ENCODE results near the gene ENKUR.
"Not testable (repeated sequence)": the region's sequence is repeated elsewhere in the genome, so short reads cannot be mapped to it uniquely, and the experiment has no call there.

Gene ENKUR

GRCh38 chr10:25018703-25019102, 2.7 kb upstream of the ENKUR start:
- no peak for DNase-seq

GRCh38 chr10:25017661-25018060, 1.7 kb upstream of the ENKUR start:
- DNase-seq = no peak

GRCh38 chr10:25017154-25017590, 1.2 kb upstream of the ENKUR start:
- no peak for DNase-seq

- DNase-seq = peak; percentile 99
Measured at GRCh38 chr10:25016376-25017153, 607 bp upstream of the ENKUR start, which contains the start of gene THNSL1. TSS of gene THNSL1 (plus strand) at chr10:25016612. CDS start at chr10:25023224, 6,612 bp downstream.

GRCh38 chr10:25014579-25014978, 1.4 kb downstream of the ENKUR start:
- DNase-seq = no peak

GRCh38 chr10:25011591-25011990, 4.4 kb downstream of the ENKUR start:
- not testable (repeated sequence) for DNase-seq

GRCh38 chr10:24998044-24998443, 17.9 kb downstream of the ENKUR start:
- DNase-seq = no peak

GRCh38 chr10:24995072-24995471, 20.9 kb downstream of the ENKUR start:
- DNase-seq = no peak

GRCh38 chr10:24993237-24993958, 22.6 kb downstream of the ENKUR start:
- no peak for DNase-seq

- DNase-seq = no peak
Measured at GRCh38 chr10:24992512-24993133, 23.3 kb downstream of the ENKUR start.

GRCh38 chr10:24991298-24991697, 24.7 kb downstream of the ENKUR start:
- no peak for DNase-seq

GRCh38 chr10:24989867-24990266, 26.1 kb downstream of the ENKUR start:
- peak; percentile 16 for DNase-seq

GRCh38 chr10:24988831-24989640, 26.9 kb downstream of the ENKUR start:
- peak; percentile 51 for DNase-seq

GRCh38 chr10:24984906-24985305, 31.1 kb downstream of the ENKUR start:
- DNase-seq = no peak

- DNase-seq = no peak
Measured at GRCh38 chr10:24983946-24984345, 32.0 kb downstream of the ENKUR start.

GRCh38 chr10:24983130-24983529, 32.8 kb downstream of the ENKUR start:
- DNase-seq = no peak

- no peak for DNase-seq
Measured at GRCh38 chr10:24982319-24983112, 33.4 kb downstream of the ENKUR start.

GRCh38 chr10:24981161-24981710, 34.7 kb downstream of the ENKUR start:
- DNase-seq = no peak

- no peak for DNase-seq
Measured at GRCh38 chr10:24979685-24980084, 36.3 kb downstream of the ENKUR start.

GRCh38 chr10:24974976-24975375, 41.0 kb downstream of the ENKUR start:
- DNase-seq = no peak

- DNase-seq = no peak
Measured at GRCh38 chr10:24973163-24973562, 42.8 kb downstream of the ENKUR start.

- no peak for DNase-seq
Measured at GRCh38 chr10:24971374-24971773, 44.6 kb downstream of the ENKUR start.

All from inflammatory macrophage treated with lipopolysaccharide for 4 hours (primary cell).